CD4-positive, alpha-beta T cell treated with Interleukin-4 for 1 hour (primary cell): Measurements from ENCODE around the gene HPS3.
A peak's percentile ranks its signal among the peaks of the same experiment; 100 is the strongest.
"Not testable (repeated sequence)": the region's sequence is repeated elsewhere in the genome, so short reads cannot be mapped to it uniquely, and the experiment has no call there.

Experiments used
- DNase-seq, 2 donors: peaks; one replicate each; pipeline ENCODE4 v3.0.0-alpha.2; 2020 to 2022

Gene HPS3

DNA sequence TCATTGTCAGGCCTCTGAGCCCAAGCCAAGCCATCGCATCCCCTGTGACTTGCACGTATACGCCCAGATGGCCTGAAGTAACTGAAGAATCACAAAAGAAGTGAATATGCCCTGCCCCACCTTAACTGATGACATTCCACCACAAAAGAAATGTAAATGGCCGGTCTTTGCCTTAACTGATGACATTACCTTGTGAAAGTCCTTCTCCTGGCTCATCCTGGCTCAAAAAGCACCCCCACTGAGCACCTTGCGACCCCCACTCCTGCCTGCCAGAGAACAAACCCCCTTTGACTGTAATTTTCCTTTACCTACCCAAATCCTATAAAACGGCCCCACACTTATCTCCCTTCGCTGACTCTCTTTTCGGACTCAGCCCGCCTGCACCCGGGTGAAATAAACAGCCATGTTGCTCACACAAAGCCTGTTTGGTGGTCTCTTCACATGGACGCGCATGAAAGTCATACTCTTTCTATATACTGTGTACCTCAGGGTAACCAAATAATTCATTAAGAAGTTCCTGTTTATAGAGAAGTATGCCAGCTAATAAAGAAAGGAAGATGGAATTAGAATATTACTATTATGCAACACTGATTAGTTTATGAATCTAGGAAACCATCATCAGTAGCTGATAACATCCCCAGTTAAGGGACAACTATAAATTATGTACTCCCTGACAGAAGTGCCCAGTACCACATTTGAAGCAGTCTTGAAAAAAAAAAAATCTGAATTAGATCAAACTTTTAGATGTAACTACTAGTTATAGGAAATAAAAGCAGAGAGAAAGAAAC lies 67.6 kb downstream of the HPS3 start:
- DNase-seq, result not testable (repeated sequence)

DNA sequence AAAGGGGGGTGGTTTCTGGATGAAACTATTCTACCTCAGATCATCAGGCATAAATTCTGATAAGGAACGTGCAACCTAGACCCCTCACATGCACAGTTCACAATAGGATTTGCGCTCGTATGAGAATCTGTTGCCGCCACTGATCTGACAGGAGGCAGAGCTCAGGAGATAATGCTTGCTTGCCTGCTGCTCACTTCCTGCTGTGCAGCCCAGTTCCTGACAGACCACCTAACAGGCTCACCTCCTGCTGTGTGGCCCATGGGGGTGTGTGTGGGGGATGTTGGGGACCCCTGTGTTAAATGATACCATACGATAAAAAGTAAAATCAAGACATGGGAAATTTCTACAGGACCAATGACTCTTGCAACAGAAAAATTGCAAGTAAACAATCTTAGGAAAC lies 68.2 kb downstream of the HPS3 start:
- DNase-seq, result no peak

DNA sequence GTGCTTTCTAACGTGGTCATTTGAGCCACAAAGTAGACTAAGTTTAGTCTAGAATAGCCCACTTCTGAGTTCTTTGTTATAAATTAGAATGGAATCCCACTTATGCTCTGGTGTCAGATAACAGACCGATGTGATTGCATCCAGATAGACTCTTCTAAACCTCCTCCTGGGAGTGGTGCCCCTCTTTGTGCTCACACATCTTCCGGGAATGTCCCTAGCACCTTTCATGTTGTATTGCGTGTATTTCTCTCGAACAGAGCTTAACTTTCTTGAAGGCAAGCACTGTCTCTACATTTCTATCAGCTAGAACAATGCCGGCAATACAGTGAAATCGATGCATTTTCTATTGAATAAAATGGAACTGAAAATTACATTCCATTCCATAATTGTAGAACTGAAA lies 69.2 kb downstream of the HPS3 start:
- DNase-seq, result no peak

DNA sequence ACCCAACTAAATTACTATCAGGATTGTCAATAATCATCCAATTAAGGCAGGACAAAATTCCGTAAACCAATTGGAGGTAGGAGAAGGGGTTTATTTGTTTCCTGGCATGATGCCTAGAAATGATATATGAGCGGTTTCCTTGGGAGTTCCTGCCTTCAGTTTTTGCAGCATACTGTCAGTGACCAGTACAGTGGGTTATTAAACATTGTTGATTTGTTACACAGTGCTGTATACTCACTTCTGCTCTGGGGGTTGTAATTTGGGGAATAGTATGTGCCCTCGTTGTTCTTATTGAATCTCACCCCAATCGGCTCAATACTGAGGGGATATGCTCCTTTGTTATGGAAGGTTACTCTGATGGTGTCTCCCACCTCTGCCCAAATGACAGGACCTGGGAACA lies 70.0 kb downstream of the HPS3 start:
- no peak for DNase-seq

DNA sequence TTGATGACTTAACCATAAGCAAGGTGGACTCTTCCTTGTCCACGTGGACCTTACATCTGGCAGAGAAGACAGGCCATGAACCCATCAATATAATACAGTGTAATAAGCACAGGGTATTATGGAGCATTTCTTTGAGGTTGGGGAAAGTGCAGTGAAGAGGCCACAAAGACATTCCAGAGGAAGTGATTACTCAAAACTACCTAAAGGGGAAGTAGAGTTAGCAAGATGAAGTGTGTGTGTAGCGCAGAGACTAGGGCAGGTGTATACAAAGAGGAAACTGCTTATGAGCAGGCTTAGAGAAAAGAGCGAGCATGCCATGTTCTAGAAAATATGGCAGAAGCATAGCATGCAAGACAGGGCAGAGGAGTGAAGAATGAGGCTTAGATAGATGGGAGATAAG lies 74.3 kb downstream of the HPS3 start:
- peak; percentile 2 to 26 for DNase-seq

DNA sequence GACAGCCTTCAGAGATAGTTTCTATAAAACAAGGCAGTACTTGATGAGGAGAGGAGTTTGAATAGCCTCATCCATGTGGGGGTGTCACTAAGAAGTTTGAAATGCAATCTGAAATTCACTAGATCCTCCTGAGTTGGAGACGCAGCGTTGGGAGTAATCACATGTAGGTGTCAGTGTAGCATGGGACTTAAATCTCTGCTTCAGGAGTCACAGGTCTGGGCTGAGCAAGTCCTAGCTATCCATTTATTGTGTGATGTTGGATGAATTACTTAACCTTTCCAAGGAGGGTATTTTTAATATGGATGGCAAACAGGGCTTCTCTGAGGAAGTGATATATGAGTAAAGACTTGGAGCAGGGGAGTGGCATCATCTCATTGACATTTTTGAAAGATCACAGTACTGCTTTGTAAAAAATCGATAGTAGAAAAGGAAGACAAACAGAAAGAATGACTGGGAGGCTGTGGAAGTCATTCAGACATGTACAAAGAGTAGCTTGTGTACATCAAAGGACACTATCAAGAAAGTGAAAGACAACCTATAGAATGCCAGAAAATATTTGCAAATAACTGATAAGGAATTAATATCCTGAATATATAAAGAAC lies 75.1 kb downstream of the HPS3 start:
- no peak for DNase-seq

DNA sequence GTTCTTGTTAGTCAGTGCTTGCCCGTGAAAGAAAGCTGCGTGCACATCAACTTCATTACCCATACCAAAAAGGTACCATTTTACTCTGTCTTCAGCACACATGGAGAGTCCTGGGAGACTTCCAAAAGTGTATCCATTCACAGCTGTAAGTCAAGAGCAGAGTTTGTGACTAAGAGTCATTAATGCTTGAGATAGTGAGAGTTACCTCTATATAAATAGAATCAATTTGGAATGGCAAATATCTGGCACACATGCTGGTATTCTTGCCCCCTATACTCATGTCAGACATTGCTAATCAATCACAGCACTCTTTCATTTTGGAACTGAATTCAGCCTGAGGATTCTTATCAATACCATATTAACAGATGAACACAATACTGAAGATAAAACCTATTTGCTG lies 78.0 kb downstream of the HPS3 start:
- no peak for DNase-seq

DNA sequence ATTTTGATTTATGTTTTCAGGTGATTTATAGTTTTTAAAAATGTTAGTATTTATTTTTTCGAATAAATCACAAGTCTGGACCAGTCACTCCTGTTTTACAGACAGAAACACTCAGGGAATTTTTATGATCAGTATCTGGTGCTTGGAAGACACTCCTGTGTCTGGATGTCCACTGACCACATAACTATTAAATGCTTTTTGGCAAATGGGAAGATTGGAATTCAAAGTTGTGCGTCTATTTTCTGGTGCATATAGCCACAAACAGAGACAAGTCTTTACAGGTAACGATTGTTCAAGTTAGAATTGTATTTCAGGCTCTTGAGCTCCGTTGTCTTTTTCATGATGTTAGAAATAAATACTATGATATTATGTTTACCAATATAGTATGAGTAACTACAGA lies 80.0 kb downstream of the HPS3 start:
- no peak for DNase-seq

DNA sequence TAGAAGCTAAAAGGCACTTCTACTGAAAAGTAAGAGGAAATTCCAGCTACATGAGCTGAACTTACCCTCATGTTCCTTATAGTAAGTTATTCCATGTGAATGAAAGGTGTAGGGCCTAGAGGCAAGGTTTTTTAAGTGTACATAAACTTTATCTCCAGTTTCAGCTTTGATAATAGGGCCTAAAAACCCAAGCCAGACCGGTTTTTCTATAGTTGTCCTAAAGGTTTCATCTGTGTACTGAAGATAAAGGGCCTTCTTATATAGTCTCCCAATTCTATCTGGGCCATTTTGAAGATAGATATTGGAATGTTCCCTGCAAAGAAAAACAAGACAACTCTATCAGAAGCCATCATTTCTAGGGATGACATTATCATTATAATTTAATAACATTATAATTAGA lies 82.9 kb downstream of the HPS3 start:
- no peak for DNase-seq

DNA sequence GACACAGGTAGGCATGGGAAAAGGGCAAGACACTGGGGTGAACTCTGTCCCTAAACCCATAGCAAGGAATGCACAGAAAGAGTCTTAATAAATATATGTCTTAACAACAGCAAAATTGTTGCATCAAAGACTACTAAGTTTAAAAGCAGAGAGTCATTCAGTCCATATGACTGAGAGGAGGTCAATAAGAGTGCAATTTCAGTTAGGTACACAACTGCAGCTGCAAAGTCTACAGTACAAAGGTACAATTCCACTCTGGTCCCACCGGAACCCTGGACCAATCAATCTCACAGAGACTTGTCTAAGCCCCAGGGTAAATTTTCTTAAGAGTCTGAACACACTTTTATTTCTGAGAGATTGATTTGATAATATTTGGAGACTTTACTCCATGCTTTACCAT lies 85.3 kb downstream of the HPS3 start:
- DNase-seq, result no peak

DNA sequence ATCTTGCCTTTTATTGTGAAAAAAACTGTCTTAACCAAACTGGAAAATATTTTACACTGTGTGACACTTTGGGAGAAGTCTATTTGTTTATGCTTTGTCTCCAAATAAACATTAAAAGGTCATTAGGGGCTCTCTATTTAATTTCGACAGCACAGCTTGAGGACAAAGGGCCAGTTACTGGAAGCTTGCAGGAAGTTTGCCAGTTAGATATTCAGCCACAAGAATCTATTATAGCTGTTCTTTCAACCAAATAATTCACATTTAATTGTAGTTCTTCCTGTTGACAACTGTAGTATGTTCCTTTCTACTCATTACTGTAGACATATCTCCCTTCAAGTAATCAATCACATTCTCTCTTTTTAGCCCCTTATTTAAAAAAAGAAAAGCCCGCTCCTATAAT lies 86.1 kb downstream of the HPS3 start:
- DNase-seq, result no peak

DNA sequence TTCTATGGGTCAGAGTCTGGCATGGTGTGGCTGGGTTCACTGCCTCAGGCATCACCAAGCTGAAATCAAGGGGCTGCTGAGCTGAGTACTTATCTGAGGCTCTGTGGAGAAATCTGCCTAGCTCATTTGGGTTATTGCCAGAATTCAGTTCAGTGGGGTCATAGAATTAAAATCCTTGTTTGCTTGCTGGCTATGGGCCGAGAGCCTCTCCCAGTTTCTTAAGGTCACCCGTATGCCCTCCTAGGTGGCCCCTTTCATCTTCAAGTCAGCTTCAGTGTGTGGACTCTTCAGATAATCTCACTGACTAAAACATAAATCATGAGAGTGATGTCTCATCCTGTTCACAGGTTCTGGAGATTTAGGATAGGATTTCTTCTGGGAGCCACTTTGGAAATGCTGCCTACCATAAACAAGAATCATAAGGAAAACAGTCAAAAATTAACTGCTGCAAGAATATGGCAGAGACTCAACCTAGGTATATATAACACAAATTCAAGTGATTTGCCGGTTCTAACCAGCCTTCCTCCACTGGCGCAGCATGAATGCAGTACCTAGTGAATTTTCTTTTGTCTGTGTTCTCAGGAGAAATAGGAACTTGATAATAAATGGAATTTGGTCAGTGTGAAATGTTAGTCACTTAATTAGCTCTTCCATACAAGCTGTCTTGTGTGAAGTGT lies 86.9 kb downstream of the HPS3 start:
- DNase-seq, result no peak

DNA sequence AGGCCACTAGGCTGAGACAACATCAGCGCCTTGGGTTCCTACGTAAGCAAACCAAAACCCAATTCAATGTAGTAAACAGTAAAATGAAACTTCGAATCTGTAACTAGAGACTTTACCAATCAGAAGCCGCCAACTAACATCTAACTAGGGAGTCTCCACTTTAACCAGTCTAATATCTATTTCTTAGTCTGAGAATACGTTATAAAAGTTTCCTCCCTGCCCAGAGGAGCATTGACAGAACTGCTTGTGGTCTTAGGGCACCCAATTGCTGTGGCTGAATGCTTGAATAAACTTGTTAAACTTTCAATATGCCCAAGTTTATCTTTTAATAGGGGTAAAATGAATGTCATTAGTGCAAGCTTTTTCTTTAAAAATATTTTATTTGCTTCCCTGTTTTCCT lies 87.9 kb downstream of the HPS3 start:
- no peak for DNase-seq

DNA sequence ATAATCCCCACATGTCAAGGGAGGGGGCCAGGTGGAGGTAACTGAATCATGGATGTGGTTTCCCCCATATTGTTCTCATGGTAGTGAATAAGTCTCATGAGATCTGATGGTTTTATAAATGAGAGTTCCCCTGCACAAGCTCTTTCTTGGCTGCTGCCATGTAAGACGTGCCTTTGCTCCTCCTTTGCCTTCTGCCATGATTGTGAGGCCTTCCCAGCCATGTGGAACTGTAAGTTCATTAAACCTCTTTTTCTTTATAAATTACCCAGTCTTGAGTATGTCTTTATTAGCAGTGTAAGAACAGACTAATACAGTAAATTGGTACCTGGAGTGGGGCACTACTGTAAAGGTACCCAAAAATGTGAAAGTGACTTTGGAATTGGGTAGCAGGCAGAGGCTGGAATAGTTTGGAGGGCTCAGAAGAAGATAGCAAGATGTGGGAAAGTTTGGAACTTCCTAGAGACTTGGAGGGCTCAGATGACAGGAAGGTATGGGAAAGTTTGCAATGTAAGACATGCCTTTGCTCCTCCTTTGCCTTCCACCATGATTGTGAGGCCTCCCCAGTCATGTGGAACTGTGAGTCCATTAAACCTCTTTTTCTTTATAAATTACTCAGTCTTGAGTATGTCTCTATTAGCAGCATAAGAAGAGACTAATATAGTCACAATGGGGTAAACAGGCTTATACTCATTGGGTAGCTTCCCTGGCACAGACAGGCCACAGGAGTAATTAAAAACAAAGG lies 90.1 kb downstream of the HPS3 start:
- DNase-seq, result not testable (repeated sequence)

DNA sequence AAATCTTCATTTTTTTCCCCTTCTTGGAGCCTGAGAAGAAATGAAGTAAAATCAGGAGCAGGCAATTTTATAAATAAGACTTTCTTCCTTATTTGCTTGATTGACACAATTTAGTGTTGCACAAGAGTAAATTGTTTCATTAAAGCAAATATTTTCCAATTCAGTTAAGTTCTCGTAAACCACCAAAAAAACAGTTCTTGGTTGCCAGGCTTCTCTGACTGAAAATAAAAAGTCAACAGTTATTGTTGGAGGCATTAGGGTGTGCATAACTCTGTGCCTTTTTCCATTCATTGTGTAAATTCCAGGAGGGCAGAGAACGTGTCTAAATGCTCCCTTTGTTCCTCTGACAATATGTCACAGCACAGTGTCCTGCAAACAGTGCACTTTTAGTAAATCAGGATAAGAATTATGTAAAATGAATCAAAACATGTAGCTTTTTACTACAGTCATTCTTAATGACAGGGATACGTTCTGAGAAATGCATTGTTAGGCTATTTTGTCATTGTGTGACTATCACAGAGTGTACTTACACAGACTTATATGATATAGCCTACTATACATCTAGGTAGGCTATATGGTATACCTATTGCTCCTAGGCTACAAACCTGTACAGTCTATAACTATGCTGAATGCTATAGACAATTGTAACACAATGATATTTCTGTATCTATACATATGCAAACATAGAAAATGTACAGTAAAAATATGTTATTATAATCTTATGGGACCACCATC lies 92.5 kb downstream of the HPS3 start, which contains the start of gene CP:
Gene CP, minus strand, starts transcription at position 47 of the 735 bp plus-strand sequence. Its CDS starts 37 bp downstream, at position 10.
- DNase-seq, result no peak
